Osteocyte (in vitro differentiated cells): ENCODE data around the gene FRAS1. TPM values are rescaled to one million over a fixed set of nuclear protein-coding genes. Genes with fewer than 3 reads are reported as not detected.
"Not testable (repeated sequence)": the region's sequence is repeated elsewhere in the genome, so short reads cannot be mapped to it uniquely, and the experiment has no call there.

ENCODE experiments used
- DNase-seq: peaks from one replicate; pipeline ENCODE4 v3.0.0; 2021; ENCODE audit warnings: mixed read lengths; ENCODE audit not compliant: unreplicated experiment; ENCODE audit errors: extremely low spot score
- H3K27ac Mint-ChIP-seq: one replicate; pipeline ENCODE4 v1.8.0; 2021; ENCODE audit warnings: mild to moderate bottlenecking, mixed read lengths; ENCODE audit not compliant: unreplicated experiment
- H3K27me3 Mint-ChIP-seq: one replicate; pipeline ENCODE4 v1.8.0; 2021; ENCODE audit warnings: mixed read lengths; ENCODE audit not compliant: unreplicated experiment
- H3K36me3 Mint-ChIP-seq: one replicate; pipeline ENCODE4 v1.8.0; 2021; ENCODE audit warnings: mixed read lengths; ENCODE audit not compliant: unreplicated experiment
- H3K4me1 Mint-ChIP-seq: one replicate; pipeline ENCODE4 v1.8.0; 2021; ENCODE audit warnings: mixed read lengths; ENCODE audit not compliant: unreplicated experiment
- H3K4me3 Mint-ChIP-seq: one replicate; pipeline ENCODE4 v1.8.0; 2021; ENCODE audit warnings: mild to moderate bottlenecking, moderate library complexity, mixed read lengths; ENCODE audit not compliant: unreplicated experiment
- H3K9me3 Mint-ChIP-seq: one replicate; pipeline ENCODE4 v1.8.0; 2021; ENCODE audit warnings: mixed read lengths; ENCODE audit not compliant: unreplicated experiment
- CTCF ChIP-seq: fragments of 200-600 bp; sonication (generic); IDR thresholded peaks from 2 replicates; pipeline ENCODE4 v1.5.0; 2021; ENCODE audit warnings: antibody characterized with exemption, mild to moderate bottlenecking, moderate library complexity
- total RNA-seq: library from RNA; stranded (reverse); gene quantifications from 2 replicates; pipeline ENCODE4 v1.2.1, GENCODE V29; 2021

Gene FRAS1
- total RNA-seq, 1 donor from 2014 or later, result 0.89 TPM

GRCh38 chr4:78119698-78120097 is 62.6 kb downstream of the FRAS1 start:
- H3K27me3 Mint-ChIP-seq, result no peaks in the 10 kb centered on the region
- H3K9me3 Mint-ChIP-seq, result no peaks in the 10 kb centered on the region
- no peak overlapping the region for H3K4me3 Mint-ChIP-seq
- H3K4me1 Mint-ChIP-seq, result no peaks in the 10 kb centered on the region
- TF ChIP-seq CTCF, result no peak
- no peaks in the 10 kb centered on the region for H3K36me3 Mint-ChIP-seq
- H3K27ac Mint-ChIP-seq, result no peak overlapping the region
- no peak for DNase-seq

- Mint-ChIP-seq H3K36me3 (no peaks in the 10 kb centered on the region), H3K27me3 (no peaks in the 10 kb centered on the region)
- TF ChIP-seq CTCF, result no peak
These were observed 63.2 kb downstream of the FRAS1 start for GRCh38 chr4:78120144-78120880.

GRCh38 chr4:78121338-78121904 is 64.3 kb downstream of the FRAS1 start:
- no peak for TF ChIP-seq CTCF

More at GRCh38 chr4:78120144-78120880, 63.2 kb downstream of the FRAS1 start:
- Mint-ChIP-seq H3K27ac (no peak overlapping the region), H3K9me3 (no peaks in the 10 kb centered on the region), H3K4me1 (no peaks in the 10 kb centered on the region), H3K4me3 (no peak overlapping the region)
- no peak for DNase-seq

GRCh38 chr4:78125834-78126331 is 68.8 kb downstream of the FRAS1 start:
- not testable (repeated sequence) for H3K4me1 Mint-ChIP-seq, H3K27ac Mint-ChIP-seq, H3K27me3 Mint-ChIP-seq, H3K36me3 Mint-ChIP-seq, H3K4me3 Mint-ChIP-seq, H3K9me3 Mint-ChIP-seq, DNase-seq

More at GRCh38 chr4:78121338-78121904, 64.3 kb downstream of the FRAS1 start:
- H3K4me3 Mint-ChIP-seq, result no peak overlapping the region
- H3K4me1 Mint-ChIP-seq, result no peaks in the 10 kb centered on the region
- no peaks in the 10 kb centered on the region for H3K36me3 Mint-ChIP-seq
- DNase-seq, result no peak
- H3K27me3 Mint-ChIP-seq, result no peaks in the 10 kb centered on the region
- H3K27ac Mint-ChIP-seq, result no peak overlapping the region
- no peaks in the 10 kb centered on the region for H3K9me3 Mint-ChIP-seq

GRCh38 chr4:78129383-78130108 is 72.4 kb downstream of the FRAS1 start:
- no peak overlapping the region for H3K4me3 Mint-ChIP-seq
- no peaks in the 10 kb centered on the region for H3K36me3 Mint-ChIP-seq
- peaks cover 4% of the 10 kb centered on the region for H3K9me3 Mint-ChIP-seq
- no peaks in the 10 kb centered on the region for H3K4me1 Mint-ChIP-seq
- DNase-seq, result no peak
- no peak for TF ChIP-seq CTCF
- no peak overlapping the region for H3K27ac Mint-ChIP-seq
- no peaks in the 10 kb centered on the region for H3K27me3 Mint-ChIP-seq
